ENCODE results near the gene WDFY3. TPM values are rescaled to one million over a fixed set of nuclear protein-coding genes. Genes with fewer than 3 reads are reported as not detected.

Gene WDFY3
- total and polyA plus RNA-seq, 12 donors, result 9.5 to 284 (median 85.0) TPM

- 90 to 98% (median 94%) methylated on average over 5 of the region's 5 CpGs for WGBS, 4 donors
- DNase-seq, result no peak
- intact Hi-C loops (cut with DNase I), result no loop called here
- Histone ChIP-seq H3K4me3 (no peak overlapping the region), H3K27me3 (no peaks in the 10 kb centered on the region), H3K9me3 (replicated peaks in 1 of 3) (no peaks in the 10 kb centered on the region), H3K27ac (no peak overlapping the region), H3K4me1 (replicated peaks in 1 of 2) (peaks cover 8 to 9% of the 10 kb centered on the region in 2 donors), H3K36me3 (replicated peaks in 1 of 2) (no peaks in the 10 kb centered on the region)
- TF ChIP-seq, protein P1, sequence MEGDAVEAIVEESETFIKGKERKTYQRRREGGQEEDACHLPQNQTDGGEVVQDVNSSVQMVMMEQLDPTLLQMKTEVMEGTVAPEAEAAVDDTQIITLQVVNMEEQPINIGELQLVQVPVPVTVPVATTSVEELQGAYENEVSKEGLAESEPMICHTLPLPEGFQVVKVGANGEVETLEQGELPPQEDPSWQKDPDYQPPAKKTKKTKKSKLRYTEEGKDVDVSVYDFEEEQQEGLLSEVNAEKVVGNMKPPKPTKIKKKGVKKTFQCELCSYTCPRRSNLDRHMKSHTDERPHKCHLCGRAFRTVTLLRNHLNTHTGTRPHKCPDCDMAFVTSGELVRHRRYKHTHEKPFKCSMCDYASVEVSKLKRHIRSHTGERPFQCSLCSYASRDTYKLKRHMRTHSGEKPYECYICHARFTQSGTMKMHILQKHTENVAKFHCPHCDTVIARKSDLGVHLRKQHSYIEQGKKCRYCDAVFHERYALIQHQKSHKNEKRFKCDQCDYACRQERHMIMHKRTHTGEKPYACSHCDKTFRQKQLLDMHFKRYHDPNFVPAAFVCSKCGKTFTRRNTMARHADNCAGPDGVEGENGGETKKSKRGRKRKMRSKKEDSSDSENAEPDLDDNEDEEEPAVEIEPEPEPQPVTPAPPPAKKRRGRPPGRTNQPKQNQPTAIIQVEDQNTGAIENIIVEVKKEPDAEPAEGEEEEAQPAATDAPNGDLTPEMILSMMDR (IDR thresholded peaks at IDR 0.05), result no peak
- TF ChIP-seq POLR2A (IDR thresholded peaks at IDR 0.05), result no peak
Observed at GRCh38 chr4:84644087-84644486, 322.4 kb downstream of the WDFY3 start.

- TF ChIP-seq, protein P1 (IDR thresholded peaks at IDR 0.05), result no peak
- TF ChIP-seq POLR2A (IDR thresholded peaks at IDR 0.05), result no peak
- 93 to 100% (median 99%) methylated on average over 1 of the region's 1 CpG for WGBS, 4 donors
- H3K27me3 ChIP-seq, result no peaks in the 10 kb centered on the region
Observed at GRCh38 chr4:84639145-84639544, 327.3 kb downstream of the WDFY3 start.

DNA sequence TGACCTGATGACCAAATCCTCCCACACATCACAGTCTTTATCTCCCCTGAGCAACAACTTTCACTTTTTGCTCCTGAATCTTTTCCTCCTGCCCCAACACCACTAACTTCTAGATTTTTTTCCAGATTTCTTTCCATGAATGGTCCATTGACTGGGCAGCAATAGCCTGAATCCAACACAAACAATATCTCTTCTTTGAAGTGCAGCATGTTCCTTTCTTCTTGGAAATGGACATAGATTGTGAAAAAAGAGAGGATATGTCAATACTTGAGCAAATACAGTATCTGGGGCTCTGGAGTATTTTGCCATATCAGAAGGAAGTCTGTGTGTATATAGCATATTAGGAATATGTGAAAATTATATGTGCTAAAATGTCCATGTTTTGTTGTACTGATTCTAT lies 328.4 kb downstream of the WDFY3 start:
- TF ChIP-seq, protein P1 (IDR thresholded peaks at IDR 0.05), result no peak
- TF ChIP-seq POLR2A (IDR thresholded peaks at IDR 0.05), result no peak
- Histone ChIP-seq H3K27ac (no peak overlapping the region), H3K36me3 (replicated peaks in 1 of 2) (no peaks in the 10 kb centered on the region), H3K4me1 (replicated peaks in 1 of 2) (no peaks in the 10 kb centered on the region), H3K27me3 (no peaks in the 10 kb centered on the region), H3K9me3 (replicated peaks in 1 of 3) (no peaks in the 10 kb centered on the region), H3K4me3 (no peak overlapping the region)
- intact Hi-C loops (cut with DNase I), result no loop called here
- no peak for DNase-seq

More at GRCh38 chr4:84639145-84639544, 327.3 kb downstream of the WDFY3 start:
- intact Hi-C loops (cut with DNase I), result no loop called here
- DNase-seq, result no peak
- Histone ChIP-seq H3K9me3 (replicated peaks in 1 of 3) (no peaks in the 10 kb centered on the region), H3K4me3 (no peak overlapping the region), H3K4me1 (replicated peaks in 1 of 2) (no peaks in the 10 kb centered on the region), H3K27ac (no peak overlapping the region), H3K36me3 (replicated peaks in 1 of 2) (no peaks in the 10 kb centered on the region)

DNA sequence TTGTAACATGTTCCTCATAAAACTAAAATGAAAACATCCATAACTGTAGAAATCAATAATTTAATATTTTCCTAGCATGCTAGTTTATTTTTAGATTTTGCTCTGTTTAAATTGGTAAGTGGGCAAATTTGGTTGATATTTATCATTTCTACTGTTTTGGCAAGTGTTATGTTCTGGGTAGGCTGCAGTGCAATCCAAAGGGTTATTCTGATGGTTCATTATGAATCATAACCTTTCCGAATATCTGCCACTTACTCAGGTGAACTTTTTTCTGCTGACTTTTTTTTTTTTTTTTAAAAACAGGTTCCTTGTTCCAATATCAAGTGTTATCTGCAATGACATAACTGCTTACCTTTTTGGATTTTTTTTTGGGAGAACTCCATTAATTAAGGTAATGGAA lies 331.5 kb downstream of the WDFY3 start:
- H3K27ac ChIP-seq, result no peak overlapping the region
- H3K4me3 ChIP-seq, result no peak overlapping the region
- TF ChIP-seq POLR2A (IDR thresholded peaks at IDR 0.05), result no peak
- TF ChIP-seq, protein P1 (IDR thresholded peaks at IDR 0.05), result no peak
- no peak for DNase-seq
- WGBS, 4 donors, result 43 to 61% (median 55%) methylated on average over 1 of the region's 1 CpG
- H3K9me3 ChIP-seq (replicated peaks in 1 of 3), result no peaks in the 10 kb centered on the region
- H3K36me3 ChIP-seq (replicated peaks in 1 of 2), result no peaks in the 10 kb centered on the region
- no peaks in the 10 kb centered on the region for H3K4me1 ChIP-seq (replicated peaks in 1 of 2)
- intact Hi-C loops (cut with DNase I), result no loop called here
- no peaks in the 10 kb centered on the region for H3K27me3 ChIP-seq
